Esophagus squamous epithelium (tissue), 4 donors: ENCODE data around the gene PTPN6.

Source experiments
- CTCF ChIP-seq, 6 experiments: fragments of 450-650 bp in 4 of 6; fragments of 200-600 bp in 2 of 6; sonication (generic) in 2 of 6; IDR thresholded peaks; one replicate each; pipeline ENCODE4 v1.5.1; 2016 to 2019; ENCODE audit warnings: antibody characterized with exemption in 6 of 6, mild to moderate bottlenecking in 4 of 6, moderate library complexity in 4 of 6
- POLR2A ChIP-seq, 4 donors: fragments of 450-650 bp; IDR thresholded peaks; one replicate each; pipeline ENCODE4 v1.6.1; 2017; ENCODE audit warnings: antibody characterized with exemption in 4 of 4, mild to moderate bottlenecking in 4 of 4, moderate library complexity in 3 of 4

- TF ChIP-seq CTCF (IDR thresholded peaks at IDR 0.05) (no peak), POLR2A (IDR thresholded peaks at IDR 0.05) (no peak)
These were observed 50.9 kb downstream of the PTPN6 start for GRCh38 chr12:7001921-7002591.
